ENCODE data around the gene CEMP1. TPM values are rescaled to one million over a fixed set of nuclear protein-coding genes. Genes with fewer than 3 reads are reported as not detected.

The CEMP1 gene
- total RNA-seq, 1 experiment from 2014 or later = not detected

GRCh38 chr16:2480948-2481347 is 50.3 kb downstream of the CEMP1 start:
- no peak for DNase-seq (ENCODE audit: low spot score)
- no peak for TF ChIP-seq EZH2 (IDR thresholded peaks at IDR 0.05; ENCODE audit: borderline replicate concordance, low read depth, low read length, poor library complexity, severe bottlenecking)
- TF ChIP-seq, protein P1, sequence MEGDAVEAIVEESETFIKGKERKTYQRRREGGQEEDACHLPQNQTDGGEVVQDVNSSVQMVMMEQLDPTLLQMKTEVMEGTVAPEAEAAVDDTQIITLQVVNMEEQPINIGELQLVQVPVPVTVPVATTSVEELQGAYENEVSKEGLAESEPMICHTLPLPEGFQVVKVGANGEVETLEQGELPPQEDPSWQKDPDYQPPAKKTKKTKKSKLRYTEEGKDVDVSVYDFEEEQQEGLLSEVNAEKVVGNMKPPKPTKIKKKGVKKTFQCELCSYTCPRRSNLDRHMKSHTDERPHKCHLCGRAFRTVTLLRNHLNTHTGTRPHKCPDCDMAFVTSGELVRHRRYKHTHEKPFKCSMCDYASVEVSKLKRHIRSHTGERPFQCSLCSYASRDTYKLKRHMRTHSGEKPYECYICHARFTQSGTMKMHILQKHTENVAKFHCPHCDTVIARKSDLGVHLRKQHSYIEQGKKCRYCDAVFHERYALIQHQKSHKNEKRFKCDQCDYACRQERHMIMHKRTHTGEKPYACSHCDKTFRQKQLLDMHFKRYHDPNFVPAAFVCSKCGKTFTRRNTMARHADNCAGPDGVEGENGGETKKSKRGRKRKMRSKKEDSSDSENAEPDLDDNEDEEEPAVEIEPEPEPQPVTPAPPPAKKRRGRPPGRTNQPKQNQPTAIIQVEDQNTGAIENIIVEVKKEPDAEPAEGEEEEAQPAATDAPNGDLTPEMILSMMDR (conservative IDR thresholded peaks at IDR 0.05; ENCODE audit: low read depth, low read length) = no peak
- CTCF ChIA-PET = no interaction called here
- no peaks in the 10 kb centered on the region for H3K9me3 ChIP-seq (ENCODE audit: low read depth, low read length, poor library complexity, severe bottlenecking)
- peaks cover 3% of the 10 kb centered on the region for H3K4me1 ChIP-seq (ENCODE audit: insufficient read depth, low read length, poor library complexity, severe bottlenecking)
- BruUV-seq (replicated peaks) = no TSS peak
- no peaks in the 10 kb centered on the region for H3K36me3 ChIP-seq (ENCODE audit: insufficient read depth, low read length, poor library complexity, severe bottlenecking)
- no peak overlapping the region for H3K27ac ChIP-seq (ENCODE audit: low read depth, low read length, poor library complexity, severe bottlenecking)
- no peaks in the 10 kb centered on the region for H3K27me3 ChIP-seq (replicated peaks; ENCODE audit: insufficient read depth, low read depth, low read length, poor library complexity)
- POLR2A ChIA-PET (ENCODE audit: low non-redundant PET) = no interaction called here
- intact Hi-C loops (cut with micrococcal nuclease; ENCODE audit: unreplicated experiment) = no loop called here
- H3K4me3 ChIP-seq (ENCODE audit: low read depth, low read length, poor library complexity, severe bottlenecking) = no peak overlapping the region

Small RNA genes within 50 kb of the gene (microRNA-seq; reads per million reads assigned to microRNA genes)
- not detected for gene MIR3178

Other genes starting within 250 kb of the CEMP1 start
- 9.0 and 13.7 TPM in 2 replicates for gene ABCA3, start 190.7 kb downstream of the CEMP1 start, total RNA-seq (2021)
- gene CCNF, start 102.0 kb downstream of the CEMP1 start, total RNA-seq (2021) = 71.7 and 76.1 TPM in 2 replicates
- gene TEDC2, start 71.3 kb downstream of the CEMP1 start, total RNA-seq (2021) = 48.5 and 51.9 TPM in 2 replicates
- 1.6 and 2.9 TPM in 2 replicates for gene NTN3, start 60.1 kb downstream of the CEMP1 start, total RNA-seq (2021)
- 24.2 and 27.1 TPM in 2 replicates for gene TBC1D24, start 56.3 kb downstream of the CEMP1 start, total RNA-seq (2021)
- 231 and 252 TPM in 2 replicates for gene ATP6V0C, start 17.5 kb downstream of the CEMP1 start, total RNA-seq (2021)
- gene AMDHD2, start 11.0 kb downstream of the CEMP1 start, total RNA-seq (2021) = 52.2 and 53.3 TPM in 2 replicates
- gene PDPK1, start 6.6 kb upstream of the CEMP1 start, total RNA-seq (2021) = 31.6 and 37.9 TPM in 2 replicates
- gene KCTD5, start 151.1 kb upstream of the CEMP1 start, total RNA-seq (2021) = 33.1 and 35.6 TPM in 2 replicates
- gene PRSS27, start 188.8 kb upstream of the CEMP1 start, total RNA-seq (2021) = 1.3 and 3.0 TPM in 2 replicates
- 642 and 651 TPM in 2 replicates for gene SRRM2, start 221.2 kb upstream of the CEMP1 start, total RNA-seq (2021)
- 188 and 206 TPM in 2 replicates for gene ELOB, start 245.9 kb upstream of the CEMP1 start, total RNA-seq (2021)